Measurements from ENCODE around the gene SSX2IP. TPM values are rescaled to one million over a fixed set of nuclear protein-coding genes. Genes with fewer than 3 reads are reported as not detected.

Gene SSX2IP
- total RNA-seq, 4 donors from 2014 or later, result 3.6 to 5.5 (median 4.8) TPM

- Histone ChIP-seq H3K4me1 (peaks cover 0 to 4% (median 0%) of the 10 kb centered on the region in 4 donors), H3K36me3 (no peaks in the 10 kb centered on the region), H3K9me3 (no peaks in the 10 kb centered on the region), H3K27ac (no peak overlapping the region), H3K4me3 (no peak overlapping the region), H3K27me3 (no peaks in the 10 kb centered on the region)
- TF ChIP-seq CTCF (IDR thresholded peaks at IDR 0.05) (no peak), POLR2A (IDR thresholded peaks at IDR 0.05) (no peak)
- WGBS, 2 donors, result 67 to 71% methylated on average over 5 of the region's 5 CpGs
- no peak for DNase-seq (ENCODE audit: low spot score in 2 of 2)
Observed at GRCh38 chr1:84634536-84635205, 55.6 kb downstream of the SSX2IP start.

- H3K27ac ChIP-seq, result no peak overlapping the region
- DNase-seq (ENCODE audit: low spot score in 2 of 2), result no peak
Observed at GRCh38 chr1:84632673-84633434, 57.4 kb downstream of the SSX2IP start.

GRCh38 chr1:84632137-84632536 is 58.1 kb downstream of the SSX2IP start:
- 56 to 59% methylated on average over 6 of the region's 6 CpGs for WGBS, 2 donors
- H3K4me1 ChIP-seq, result peaks cover 0 to 4% (median 0%) of the 10 kb centered on the region in 4 donors
- H3K27ac ChIP-seq, result no peak overlapping the region
- no peaks in the 10 kb centered on the region for H3K9me3 ChIP-seq
- no peaks in the 10 kb centered on the region for H3K36me3 ChIP-seq
- H3K27me3 ChIP-seq, result no peaks in the 10 kb centered on the region
- no peak for TF ChIP-seq POLR2A (IDR thresholded peaks at IDR 0.05)
- TF ChIP-seq CTCF (IDR thresholded peaks at IDR 0.05), result no peak
- no peak overlapping the region for H3K4me3 ChIP-seq
- no peak for DNase-seq (ENCODE audit: low spot score in 2 of 2)

More at GRCh38 chr1:84632673-84633434, 57.4 kb downstream of the SSX2IP start:
- H3K27me3 ChIP-seq, result no peaks in the 10 kb centered on the region
- H3K4me3 ChIP-seq, result no peak overlapping the region
- H3K4me1 ChIP-seq, result peaks cover 0 to 4% (median 0%) of the 10 kb centered on the region in 4 donors
- no peaks in the 10 kb centered on the region for H3K36me3 ChIP-seq
- TF ChIP-seq CTCF (IDR thresholded peaks at IDR 0.05), result no peak
- TF ChIP-seq EP300 (IDR thresholded peaks at IDR 0.05), result no peak
- TF ChIP-seq POLR2A (IDR thresholded peaks at IDR 0.05), result no peak
- no peaks in the 10 kb centered on the region for H3K9me3 ChIP-seq
- WGBS, 2 donors, result 36 to 51% methylated on average over 2 of the region's 2 CpGs

GRCh38 chr1:84624876-84625275 is 65.4 kb downstream of the SSX2IP start:
- WGBS, 2 donors, result 88 to 95% methylated on average over 5 of the region's 5 CpGs
- H3K4me3 ChIP-seq, result no peak overlapping the region
- no peaks in the 10 kb centered on the region for H3K36me3 ChIP-seq
- H3K9me3 ChIP-seq, result no peaks in the 10 kb centered on the region
- peaks cover 0 to 8% (median 4%) of the 10 kb centered on the region in 4 donors for H3K4me1 ChIP-seq
- H3K27me3 ChIP-seq, result no peaks in the 10 kb centered on the region
- no peak for TF ChIP-seq POLR2A (IDR thresholded peaks at IDR 0.05)
- TF ChIP-seq EP300 (IDR thresholded peaks at IDR 0.05), result no peak
- TF ChIP-seq CTCF (IDR thresholded peaks at IDR 0.05), result no peak
- no peak for DNase-seq (ENCODE audit: low spot score in 2 of 2)
- no peak overlapping the region for H3K27ac ChIP-seq

GRCh38 chr1:84621553-84621952 is 68.7 kb downstream of the SSX2IP start:
- H3K27me3 ChIP-seq, result no peaks in the 10 kb centered on the region
- H3K9me3 ChIP-seq, result no peaks in the 10 kb centered on the region
- no peak overlapping the region for H3K27ac ChIP-seq
- TF ChIP-seq EP300 (IDR thresholded peaks at IDR 0.05) (no peak), POLR2A (IDR thresholded peaks at IDR 0.05) (no peak), CTCF (IDR thresholded peaks at IDR 0.05) (no peak)
- no peak for DNase-seq (ENCODE audit: low spot score in 2 of 2)
- H3K4me3 ChIP-seq, result no peak overlapping the region
- no peaks in the 10 kb centered on the region for H3K36me3 ChIP-seq
- peaks cover 0 to 21% (median 9%) of the 10 kb centered on the region in 4 donors for H3K4me1 ChIP-seq
- 81 to 84% methylated on average over 14 of the region's 14 CpGs for WGBS, 2 donors
